ENCODE results near the gene UBQLN1. TPM values are rescaled to one million over a fixed set of nuclear protein-coding genes. Genes with fewer than 3 reads are reported as not detected.

UBQLN1 gene
- total RNA-seq, 1 experiment from 2014 or later: 111 TPM

- H3K4me3 Mint-ChIP-seq: no peak overlapping the region
- Histone ChIP-seq H2BK5ac (ENCODE audit: insufficient read length, low read length) (no peak overlapping the region), H4K20me1 (ENCODE audit: control insufficient read depth, insufficient read depth, insufficient read length) (no peaks in the 10 kb centered on the region), H2AK5ac (ENCODE audit: insufficient read length, low read length) (no peak overlapping the region), H3K4ac (ENCODE audit: low read depth, low read length) (no peak overlapping the region), H3K4me1 (ENCODE audit: insufficient read depth, low read length) (no peaks in the 10 kb centered on the region), H4K5ac (ENCODE audit: insufficient read length, low read depth, low read length) (no peak overlapping the region), H3K79me2 (ENCODE audit: insufficient read depth, low read length) (no peaks in the 10 kb centered on the region), H3K23me2 (ENCODE audit: insufficient read length, low read depth, low read length, poor library complexity, severe bottlenecking) (no peaks in the 10 kb centered on the region), H3K9me3 (ENCODE audit: control insufficient read depth, low read depth, low read length) (no peaks in the 10 kb centered on the region), H3T11ph (ENCODE audit: low read length) (no peak overlapping the region), H3K14ac (ENCODE audit: insufficient read depth, low read length) (no peak overlapping the region), H4K8ac (replicated peaks; ENCODE audit: insufficient read length, low read depth, low read length) (no peak overlapping the region), H2BK120ac (ENCODE audit: low read depth, low read length, poor library complexity, severe bottlenecking) (no peak overlapping the region), H2AFZ (ENCODE audit: low read length) (no peak overlapping the region), H2BK15ac (ENCODE audit: low read depth, low read length) (no peak overlapping the region), H2BK20ac (ENCODE audit: low read depth, low read length, poor library complexity, severe bottlenecking) (no peak overlapping the region), H3K27ac (ENCODE audit: insufficient read length, low read depth, low read length) (no peak overlapping the region), H3K27me3 (ENCODE audit: insufficient read depth, low read length) (no peaks in the 10 kb centered on the region), H3K23ac (ENCODE audit: insufficient read length, low read depth, low read length) (no peak overlapping the region), H3K4me2 (ENCODE audit: insufficient read depth, insufficient read length, low read length) (no peak overlapping the region), H3K18ac (ENCODE audit: insufficient read length, low read depth, low read length) (no peak overlapping the region), H3K79me1 (ENCODE audit: insufficient read depth, low read depth, low read length, poor library complexity, severe bottlenecking) (no peaks in the 10 kb centered on the region), H3K9ac (ENCODE audit: extremely low read depth, insufficient read length, low read length) (no peak overlapping the region), H2BK12ac (ENCODE audit: insufficient read length, low read depth, low read length) (no peak overlapping the region), H3K56ac (ENCODE audit: insufficient read length, low read depth, low read length) (no peak overlapping the region), H4K91ac (ENCODE audit: insufficient read length, low read depth, low read length) (no peak overlapping the region)
- DNase-seq: no peak
- TF ChIP-seq CTCF (conservative IDR thresholded peaks at IDR 0.05): no peak
- peaks cover 19 to 69% (median 66%) of the 10 kb centered on the region in 3 experiments; a peak in 6 of 7 replicates for H3K36me3 Mint-ChIP-seq (ENCODE audit: insufficient read depth in 1 of 3, low read depth in 3 of 3)
- no peak overlapping the region; a peak in 1 of 7 replicates for H3K27ac Mint-ChIP-seq
- no peaks in the 10 kb centered on the region for H3K9me3 Mint-ChIP-seq
- no peaks in the 10 kb centered on the region for H3K4me1 Mint-ChIP-seq
- H3K27me3 Mint-ChIP-seq (ENCODE audit: low read depth): no peaks in the 10 kb centered on the region
- WGBS (ENCODE audit: extremely low coverage, insufficient read length, low lambda C conversion rate): no CpG with 5 or more reads among the region's 5 CpGs
These were observed 42.1 kb downstream of the UBQLN1 start for GRCh38 chr9:83665580-83666200.

Data from H9 (cell line).